Ammon's horn (tissue), 1 donor: ENCODE data around the gene TAS2R13.

Experiments
- DNase-seq: peaks from one replicate; pipeline ENCODE4 v3.0.0-alpha.2; 2016; ENCODE audit warnings: low spot score

The TAS2R13 gene

DNA sequence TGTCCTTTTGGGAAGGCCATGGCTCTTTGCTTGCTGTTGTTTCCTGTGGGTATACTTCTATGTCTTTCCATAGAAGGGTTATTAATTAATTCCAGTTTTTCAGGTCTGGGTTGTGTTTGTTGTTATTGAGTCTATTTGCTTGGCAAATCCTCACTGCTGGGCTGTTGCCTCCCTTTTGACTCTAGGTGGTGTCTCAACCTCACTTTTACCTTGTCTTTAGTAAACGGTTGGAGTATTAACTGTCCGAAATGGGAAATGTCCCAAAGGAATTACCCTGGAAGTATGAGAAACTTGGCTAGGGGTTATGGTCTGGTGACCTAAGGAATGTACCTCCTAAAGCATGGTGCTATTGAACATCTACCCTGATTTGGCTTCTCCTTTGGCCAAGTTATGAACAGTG lies 42.0 kb downstream of the TAS2R13 start:
- no peak for DNase-seq

DNA sequence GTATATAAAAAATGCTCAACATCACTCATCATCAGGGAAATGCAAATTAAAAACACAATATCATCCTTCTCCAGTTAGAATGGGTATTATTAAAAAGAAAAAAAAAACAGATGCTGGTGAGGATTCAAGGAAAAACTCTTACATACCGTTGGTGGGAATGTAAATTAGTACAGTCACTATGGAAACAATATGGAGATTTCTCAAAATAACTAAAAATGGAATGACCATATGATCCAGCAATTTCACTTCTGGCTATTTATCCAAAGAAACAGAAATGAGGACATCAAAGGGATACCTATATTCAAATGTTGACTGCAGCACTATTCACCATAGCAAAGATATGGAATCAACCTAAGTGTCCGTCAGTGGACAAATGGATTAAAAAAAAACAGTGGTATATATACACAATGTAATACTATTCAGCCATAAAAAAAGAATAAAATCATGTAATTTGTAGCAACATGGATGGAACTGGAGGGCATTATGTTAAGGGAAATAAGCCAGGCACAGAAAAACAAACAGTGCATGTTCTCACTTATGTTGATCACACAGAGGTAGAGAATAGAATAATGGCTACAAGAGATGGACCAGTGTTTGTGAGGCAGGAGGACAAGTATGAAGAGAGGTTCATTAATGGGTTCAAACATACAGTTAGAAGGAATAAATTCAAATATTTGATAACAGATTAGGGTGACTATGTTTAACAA lies 45.7 kb downstream of the TAS2R13 start:
- no peak for DNase-seq

GRCh38 chr12:10861366-10861765 lies 48.0 kb downstream of the TAS2R13 start:
- no peak for DNase-seq
